ENCODE data around the gene TPD52L1.

TPD52L1 gene

GRCh38 chr6:125300992-125301434 lies 147.4 kb downstream of the TPD52L1 start:
- H3K36me3 ChIP-seq (ENCODE audit: control insufficient read depth in 4 of 4, insufficient read depth in 4 of 4, low read length in 3 of 4), result peaks cover 5 to 36% (median 18%) of the 10 kb centered on the region in 4 experiments
- peak overlapping the region; percentile 60 to 86 (median 81) for H3K4me3 ChIP-seq (ENCODE audit: control insufficient read depth in 1 of 7, extremely low read depth in 1 of 7, insufficient read depth in 4 of 7, low read depth in 2 of 7, low read length in 6 of 7)
- 5% methylated on average over 7 of the region's 11 CpGs for WGBS (ENCODE audit: insufficient coverage)
- ChIA-PET CTCF (interaction anchor here (0.9 to 2.6 kb wide), 6 partner anchors 9 to 453 kb away, joined by 3 to 12 read pairs (median 4); partner anchors contain the start of gene TPD52L1), POLR2A (interaction anchor here (0.7 kb wide), 1 partner anchor 37 kb away, joined by 4 read pairs; no protein-coding TSS in a partner anchor)
- peak overlapping the region in 1 of 2 experiments; percentile 76 for H3K27ac ChIP-seq (ENCODE audit: insufficient read depth in 1 of 2, low read depth in 1 of 2, low read length in 2 of 2, poor library complexity in 1 of 2, severe bottlenecking in 2 of 2)
- peak in 1 of 3 donors; percentile 13 for DNase-seq
- H3K27me3 ChIP-seq (replicated peaks in 2 of 5; ENCODE audit: control insufficient read depth in 4 of 5, insufficient read depth in 5 of 5, low read length in 4 of 5), result peaks cover 0 to 11% (median 3%) of the 10 kb centered on the region in 5 experiments
- H3K4me1 ChIP-seq (ENCODE audit: control extremely low read depth in 1 of 4, control insufficient read depth in 4 of 4, insufficient read depth in 4 of 4, low read length in 3 of 4), result peaks cover 0 to 9% (median 3%) of the 10 kb centered on the region in 4 experiments
- peaks cover 0 to 2% (median 0%) of the 10 kb centered on the region in 5 experiments for H3K9me3 ChIP-seq (ENCODE audit: control extremely low read depth in 1 of 5, control insufficient read depth in 4 of 5, insufficient read depth in 2 of 5, low read depth in 1 of 5, low read length in 4 of 5)

- peak within 1 kb of the TSS; percentile 60 to 86 (median 81) for H3K4me3 ChIP-seq (ENCODE audit: control insufficient read depth in 1 of 7, extremely low read depth in 1 of 7, insufficient read depth in 4 of 7, low read depth in 2 of 7, low read length in 6 of 7)
- peak within 1 kb of the TSS in 1 of 2 experiments; percentile 76 for H3K27ac ChIP-seq (ENCODE audit: insufficient read depth in 1 of 2, low read depth in 1 of 2, low read length in 2 of 2, poor library complexity in 1 of 2, severe bottlenecking in 2 of 2)
- 3% methylated on average over 61 of the region's 67 CpGs for WGBS (ENCODE audit: insufficient coverage)
- POLR2A ChIA-PET, result interaction anchor here (0.7 kb wide), 1 partner anchor 37 kb away, joined by 4 read pairs; no protein-coding TSS in a partner anchor
- peaks cover 0 to 9% (median 3%) of the 10 kb centered on the region in 4 experiments for H3K4me1 ChIP-seq (ENCODE audit: control extremely low read depth in 1 of 4, control insufficient read depth in 4 of 4, insufficient read depth in 4 of 4, low read length in 3 of 4)
- H3K36me3 ChIP-seq (ENCODE audit: control insufficient read depth in 4 of 4, insufficient read depth in 4 of 4, low read length in 3 of 4), result peaks cover 2 to 29% (median 13%) of the 10 kb centered on the region in 4 experiments
- H3K27me3 ChIP-seq (replicated peaks in 2 of 5; ENCODE audit: control insufficient read depth in 4 of 5, insufficient read depth in 5 of 5, low read length in 4 of 5), result peaks cover 0 to 17% (median 5%) of the 10 kb centered on the region in 5 experiments
- DNase-seq, result peak; percentile 33 to 74 (median 60)
- H3K9me3 ChIP-seq (ENCODE audit: control extremely low read depth in 1 of 5, control insufficient read depth in 4 of 5, insufficient read depth in 2 of 5, low read depth in 1 of 5, low read length in 4 of 5), result peaks cover 0 to 2% (median 0%) of the 10 kb centered on the region in 5 experiments
- CTCF ChIA-PET, result interaction anchor here (0.9 to 2.6 kb wide), 7 partner anchors 8 to 452 kb away, joined by 3 to 12 read pairs (median 4); partner anchors contain the start of gene TPD52L1
These were observed 148.1 kb downstream of the TPD52L1 start, which contains the start of gene HDDC2 for GRCh38 chr6:125301435-125302391. TSS of gene HDDC2 (minus strand) at chr6:125301967. CDS start at chr6:125301932, 35 bp downstream.

GRCh38 chr6:125302840-125303511 lies 149.4 kb downstream of the TPD52L1 start:
- Histone ChIP-seq H3K9me3 (ENCODE audit: control extremely low read depth in 1 of 5, control insufficient read depth in 4 of 5, insufficient read depth in 2 of 5, low read depth in 1 of 5, low read length in 4 of 5) (peaks cover 0 to 2% (median 0%) of the 10 kb centered on the region in 5 experiments), H3K27me3 (replicated peaks in 2 of 5; ENCODE audit: control insufficient read depth in 4 of 5, insufficient read depth in 5 of 5, low read length in 4 of 5) (peaks cover 0 to 26% (median 8%) of the 10 kb centered on the region in 5 experiments), H3K4me3 (ENCODE audit: control insufficient read depth in 1 of 7, extremely low read depth in 1 of 7, insufficient read depth in 4 of 7, low read depth in 2 of 7, low read length in 6 of 7) (no peak overlapping the region), H3K27ac (ENCODE audit: insufficient read depth in 1 of 2, low read depth in 1 of 2, low read length in 2 of 2, poor library complexity in 1 of 2, severe bottlenecking in 2 of 2) (peak overlapping the region in 1 of 2 experiments; percentile 76), H3K36me3 (ENCODE audit: control insufficient read depth in 4 of 4, insufficient read depth in 4 of 4, low read length in 3 of 4) (peaks cover 2 to 18% (median 6%) of the 10 kb centered on the region in 4 experiments), H3K4me1 (ENCODE audit: control extremely low read depth in 1 of 4, control insufficient read depth in 4 of 4, insufficient read depth in 4 of 4, low read length in 3 of 4) (peaks cover 0 to 9% (median 3%) of the 10 kb centered on the region in 4 experiments)
- WGBS (ENCODE audit: insufficient coverage), result 78% methylated on average over 1 of the region's 4 CpGs
- POLR2A ChIA-PET, result no interaction called here
- CTCF ChIA-PET, result interaction anchor here (1.2 to 2.6 kb wide), 2 partner anchors 7 to 9 kb away, joined by 3 to 12 read pairs; no protein-coding TSS in a partner anchor
- DNase-seq, result no peak

DNA sequence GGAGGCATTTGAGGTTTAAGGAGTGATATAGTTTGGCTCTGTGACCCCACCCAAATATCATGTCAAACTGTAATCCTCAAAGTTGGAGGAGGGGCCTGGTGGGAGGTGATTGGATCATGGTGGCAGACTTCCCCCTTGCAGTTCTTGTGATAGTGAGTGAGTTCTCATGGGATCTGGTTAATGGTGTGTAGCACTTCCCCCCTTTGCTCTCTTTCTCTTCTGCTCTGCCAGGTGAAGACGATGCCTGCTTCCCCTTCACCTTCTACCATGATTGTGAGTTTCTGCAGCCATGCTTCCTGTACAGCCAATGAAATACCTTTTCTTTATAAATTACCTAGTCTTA lies 149.9 kb downstream of the TPD52L1 start:
- Histone ChIP-seq H3K27me3 (replicated peaks in 2 of 5; ENCODE audit: control insufficient read depth in 4 of 5, insufficient read depth in 5 of 5, low read length in 4 of 5) (peaks cover 0 to 31% (median 11%) of the 10 kb centered on the region in 5 experiments), H3K4me3 (ENCODE audit: control insufficient read depth in 1 of 7, extremely low read depth in 1 of 7, insufficient read depth in 4 of 7, low read depth in 2 of 7, low read length in 6 of 7) (no peak overlapping the region), H3K27ac (ENCODE audit: insufficient read depth in 1 of 2, low read depth in 1 of 2, low read length in 2 of 2, poor library complexity in 1 of 2, severe bottlenecking in 2 of 2) (no peak overlapping the region), H3K36me3 (ENCODE audit: control insufficient read depth in 4 of 4, insufficient read depth in 4 of 4, low read length in 3 of 4) (peaks cover under 1 to 13% (median 4%) of the 10 kb centered on the region in 4 experiments), H3K9me3 (ENCODE audit: control extremely low read depth in 1 of 5, control insufficient read depth in 4 of 5, insufficient read depth in 2 of 5, low read depth in 1 of 5, low read length in 4 of 5) (peaks cover 0 to 2% (median 0%) of the 10 kb centered on the region in 5 experiments), H3K4me1 (ENCODE audit: control extremely low read depth in 1 of 4, control insufficient read depth in 4 of 4, insufficient read depth in 4 of 4, low read length in 3 of 4) (peaks cover 0 to 9% (median 3%) of the 10 kb centered on the region in 4 experiments)
- no peak for DNase-seq
- ChIA-PET CTCF (no interaction called here), POLR2A (no interaction called here)
- no CpG with 5 or more reads among the region's 1 CpG for WGBS (ENCODE audit: insufficient coverage)

DNA sequence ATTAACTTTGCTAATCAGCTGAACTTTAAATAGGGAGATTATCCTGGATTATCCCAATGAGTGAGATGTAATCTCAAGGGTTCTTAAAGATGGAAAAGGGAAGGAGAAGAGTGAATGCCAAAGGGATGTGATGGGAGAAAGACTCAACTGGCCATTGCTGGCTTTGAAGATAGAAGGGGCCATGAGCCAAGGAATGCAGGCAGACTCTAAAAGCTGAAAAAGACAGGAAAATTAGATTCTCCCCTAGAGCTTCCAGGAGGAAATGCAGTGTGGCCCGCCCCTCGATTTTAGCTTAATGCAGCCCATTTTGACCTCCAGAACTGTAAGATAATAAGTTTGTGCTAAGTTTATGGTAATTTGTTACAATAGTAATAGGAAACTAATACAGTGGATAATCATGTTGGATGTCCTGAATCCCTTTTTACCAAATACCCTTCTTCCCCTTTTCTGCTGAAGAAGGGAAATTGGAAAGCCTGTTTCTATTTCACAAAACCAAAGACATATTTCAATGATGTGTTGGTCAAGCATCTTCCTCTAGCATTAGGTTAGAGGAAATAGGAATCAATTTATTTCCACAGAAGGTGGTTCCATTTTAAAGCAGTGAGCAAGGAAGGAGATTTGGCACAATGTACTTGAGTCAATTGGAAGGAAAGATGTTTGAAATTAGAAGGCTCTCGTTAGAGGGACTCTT lies 151.5 kb downstream of the TPD52L1 start:
- POLR2A ChIA-PET, result no interaction called here
- no peak overlapping the region for H3K27ac ChIP-seq (ENCODE audit: insufficient read depth in 1 of 2, low read depth in 1 of 2, low read length in 2 of 2, poor library complexity in 1 of 2, severe bottlenecking in 2 of 2)
- H3K4me3 ChIP-seq (ENCODE audit: control insufficient read depth in 1 of 7, extremely low read depth in 1 of 7, insufficient read depth in 4 of 7, low read depth in 2 of 7, low read length in 6 of 7), result no peak overlapping the region
- CTCF ChIA-PET, result interaction anchor here (0.6 to 1.2 kb wide), 3 partner anchors 9 to 459 kb away, joined by 3 read pairs; no protein-coding TSS in a partner anchor
- H3K9me3 ChIP-seq (ENCODE audit: control extremely low read depth in 1 of 5, control insufficient read depth in 4 of 5, insufficient read depth in 2 of 5, low read depth in 1 of 5, low read length in 4 of 5), result peaks cover 0 to 2% (median 0%) of the 10 kb centered on the region in 5 experiments
- DNase-seq, result no peak
- H3K4me1 ChIP-seq (ENCODE audit: control extremely low read depth in 1 of 4, control insufficient read depth in 4 of 4, insufficient read depth in 4 of 4, low read length in 3 of 4), result peaks cover 0 to 9% (median 3%) of the 10 kb centered on the region in 4 experiments
- peaks cover 0 to 35% (median 13%) of the 10 kb centered on the region in 5 experiments for H3K27me3 ChIP-seq (replicated peaks in 2 of 5; ENCODE audit: control insufficient read depth in 4 of 5, insufficient read depth in 5 of 5, low read length in 4 of 5)
- WGBS (ENCODE audit: insufficient coverage), result 100% methylated on average over 3 of the region's 3 CpGs
- H3K36me3 ChIP-seq (ENCODE audit: control insufficient read depth in 4 of 4, insufficient read depth in 4 of 4, low read length in 3 of 4), result no peaks in the 10 kb centered on the region

DNA sequence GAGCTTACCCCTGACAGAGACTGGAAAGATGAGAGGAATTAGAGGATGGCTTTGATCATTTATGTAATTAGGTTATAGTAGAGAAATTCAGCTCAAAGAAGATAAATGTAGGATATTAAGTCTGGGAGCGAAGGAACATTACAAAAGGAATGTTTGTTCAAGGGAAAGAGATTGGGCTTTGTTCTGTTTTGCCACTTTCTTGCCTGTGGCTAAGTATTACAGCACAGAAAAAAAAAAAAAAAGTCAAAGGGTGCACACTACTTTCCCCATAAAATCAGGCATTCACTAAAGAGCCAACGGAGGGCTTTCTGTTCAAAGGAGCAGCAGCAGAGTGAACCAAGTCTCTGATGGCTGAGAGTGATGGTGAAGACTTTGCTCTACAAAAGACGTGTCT lies 153.2 kb downstream of the TPD52L1 start:
- ChIA-PET CTCF (interaction anchor here (0.7 to 1.3 kb wide), 3 partner anchors 9 to 447 kb away, joined by 3 to 4 read pairs (median 3); no protein-coding TSS in a partner anchor), POLR2A (interaction anchor here (0.6 kb wide), 1 partner anchor 344 kb away, joined by 3 read pairs; no protein-coding TSS in a partner anchor)
- DNase-seq, result no peak
- no peak overlapping the region for H3K4me3 ChIP-seq (ENCODE audit: control insufficient read depth in 1 of 7, extremely low read depth in 1 of 7, insufficient read depth in 4 of 7, low read depth in 2 of 7, low read length in 6 of 7)
- WGBS (ENCODE audit: insufficient coverage), result 78% methylated on average over 1 of the region's 3 CpGs
- H3K27me3 ChIP-seq (replicated peaks in 2 of 5; ENCODE audit: control insufficient read depth in 4 of 5, insufficient read depth in 5 of 5, low read length in 4 of 5), result peaks cover 0 to 41% (median 13%) of the 10 kb centered on the region in 5 experiments
- peaks cover 0 to 3% (median 0%) of the 10 kb centered on the region in 4 experiments for H3K4me1 ChIP-seq (ENCODE audit: control extremely low read depth in 1 of 4, control insufficient read depth in 4 of 4, insufficient read depth in 4 of 4, low read length in 3 of 4)
- H3K9me3 ChIP-seq (ENCODE audit: control extremely low read depth in 1 of 5, control insufficient read depth in 4 of 5, insufficient read depth in 2 of 5, low read depth in 1 of 5, low read length in 4 of 5), result peaks cover 0 to 2% (median 0%) of the 10 kb centered on the region in 5 experiments
- H3K36me3 ChIP-seq (ENCODE audit: control insufficient read depth in 4 of 4, insufficient read depth in 4 of 4, low read length in 3 of 4), result no peaks in the 10 kb centered on the region
- H3K27ac ChIP-seq (ENCODE audit: insufficient read depth in 1 of 2, low read depth in 1 of 2, low read length in 2 of 2, poor library complexity in 1 of 2, severe bottlenecking in 2 of 2), result no peak overlapping the region

Data from common myeloid progenitor, CD34-positive (primary cell).